HL-60/S4 treated with retinoic acid at 250 ng/mL for 4 days and 3 days (cell line): ENCODE data around the gene SRPX2.

ENCODE experiments used
- in situ Hi-C: fragments of 300-500 bp; cut with MboI; formaldehyde crosslinking; loops from 2 replicates; pipeline ENCODE4 v1.7.0; 2022; ENCODE audit warnings: low sequenced_read_pairs

The SRPX2 gene

GRCh38 chrX:100649550-100650356 is 5.8 kb downstream of the SRPX2 start:
- in situ Hi-C loops: no loop called here

GRCh38 chrX:100650841-100651240 is 6.8 kb downstream of the SRPX2 start:
- in situ Hi-C loops: no loop called here

GRCh38 chrX:100652266-100652665 is 8.3 kb downstream of the SRPX2 start:
- in situ Hi-C loops: no loop called here

- in situ Hi-C loops: no loop called here
Measured at GRCh38 chrX:100654261-100654660, 10.3 kb downstream of the SRPX2 start.

- in situ Hi-C loops: no loop called here
Measured at GRCh38 chrX:100658941-100659381, 15.0 kb downstream of the SRPX2 start.

- in situ Hi-C loops: no loop called here
Measured at GRCh38 chrX:100659431-100660137, 15.6 kb downstream of the SRPX2 start.

- in situ Hi-C loops: no loop called here
Measured at GRCh38 chrX:100662170-100662569, 18.2 kb downstream of the SRPX2 start.

GRCh38 chrX:100662796-100663195 is 18.8 kb downstream of the SRPX2 start:
- in situ Hi-C loops: no loop called here

- in situ Hi-C loops: no loop called here
Measured at GRCh38 chrX:100663642-100664041, 19.6 kb downstream of the SRPX2 start.

GRCh38 chrX:100672966-100673365 is 29.0 kb downstream of the SRPX2 start:
- in situ Hi-C loops: no loop called here

GRCh38 chrX:100673397-100673953 is 29.5 kb downstream of the SRPX2 start:
- in situ Hi-C loops: no loop called here

- in situ Hi-C loops: no loop called here
Measured at GRCh38 chrX:100674705-100675104, 30.7 kb downstream of the SRPX2 start.

GRCh38 chrX:100677611-100678181 is 33.7 kb downstream of the SRPX2 start:
- in situ Hi-C loops: no loop called here

- in situ Hi-C loops: no loop called here
Measured at GRCh38 chrX:100680756-100681155, 36.8 kb downstream of the SRPX2 start.

GRCh38 chrX:100681599-100681998 is 37.6 kb downstream of the SRPX2 start:
- in situ Hi-C loops: no loop called here

GRCh38 chrX:100682939-100683338 is 38.9 kb downstream of the SRPX2 start:
- in situ Hi-C loops: no loop called here

GRCh38 chrX:100685284-100685996 is 41.4 kb downstream of the SRPX2 start:
- in situ Hi-C loops: no loop called here

GRCh38 chrX:100685997-100686305 is 42.0 kb downstream of the SRPX2 start:
- in situ Hi-C loops: no loop called here

- in situ Hi-C loops: no loop called here
Measured at GRCh38 chrX:100687128-100687527, 43.1 kb downstream of the SRPX2 start.

- in situ Hi-C loops: no loop called here
Measured at GRCh38 chrX:100687546-100687945, 43.5 kb downstream of the SRPX2 start.

- in situ Hi-C loops: no loop called here
Measured at GRCh38 chrX:100695302-100695701, 51.3 kb downstream of the SRPX2 start.
